ENCODE results near the gene GOLGA6L9.
"Not testable (repeated sequence)": the region's sequence is repeated elsewhere in the genome, so short reads cannot be mapped to it uniquely, and the experiment has no call there.

The GOLGA6L9 gene, protein sequence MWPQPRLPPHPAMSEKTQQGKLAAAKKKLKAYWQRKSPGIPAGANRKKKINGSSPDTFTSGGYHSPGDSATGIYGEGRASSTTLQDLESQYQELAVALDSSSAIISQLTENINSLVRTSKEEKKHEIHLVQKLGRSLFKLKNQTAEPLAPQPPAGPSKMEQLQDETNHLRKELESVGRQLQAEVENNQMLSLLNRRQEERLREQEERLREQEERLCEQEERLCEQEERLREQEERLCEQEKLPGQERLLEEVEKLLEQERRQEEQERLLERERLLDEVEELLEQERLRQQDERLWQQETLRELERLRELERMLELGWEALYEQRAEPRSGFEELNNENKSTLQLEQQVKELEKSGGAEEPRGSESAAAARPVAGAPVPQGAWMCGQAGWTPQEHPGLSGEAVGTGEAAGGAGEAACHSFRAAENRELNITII

GRCh38 chr15:82429693-82430092 lies at the start of gene GOLGA6L9:
Gene GOLGA6L9 (plus strand): TSS chr15:82429816. CDS start chr15:82430080, 264 bp downstream.
- not testable (repeated sequence) for DNase-seq (ENCODE audit: low read depth)

- not testable (repeated sequence) for DNase-seq (ENCODE audit: low read depth)
Observed at GRCh38 chr15:82381330-82381955, 48.2 kb upstream of the GOLGA6L9 start.

DNA sequence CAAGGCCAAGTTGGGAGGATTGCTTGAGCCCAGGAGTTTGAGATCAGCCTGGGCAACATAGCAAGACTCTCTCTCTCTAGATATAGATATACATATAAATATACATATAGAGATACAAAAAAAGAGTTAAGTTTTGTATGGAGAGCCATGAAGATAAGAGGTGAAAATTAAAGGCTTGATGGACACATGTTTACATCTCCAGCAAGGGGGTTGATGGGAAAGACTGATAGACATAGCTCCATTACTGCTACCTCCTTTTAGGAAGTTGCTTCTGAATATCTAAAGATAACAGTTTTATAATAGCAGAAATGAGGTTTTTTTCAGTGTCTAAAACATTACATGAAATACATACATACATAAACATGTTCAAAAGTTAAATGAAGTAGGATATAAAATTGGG lies 42.4 kb upstream of the GOLGA6L9 start:
- DNase-seq (ENCODE audit: low read depth): not testable (repeated sequence)

DNA sequence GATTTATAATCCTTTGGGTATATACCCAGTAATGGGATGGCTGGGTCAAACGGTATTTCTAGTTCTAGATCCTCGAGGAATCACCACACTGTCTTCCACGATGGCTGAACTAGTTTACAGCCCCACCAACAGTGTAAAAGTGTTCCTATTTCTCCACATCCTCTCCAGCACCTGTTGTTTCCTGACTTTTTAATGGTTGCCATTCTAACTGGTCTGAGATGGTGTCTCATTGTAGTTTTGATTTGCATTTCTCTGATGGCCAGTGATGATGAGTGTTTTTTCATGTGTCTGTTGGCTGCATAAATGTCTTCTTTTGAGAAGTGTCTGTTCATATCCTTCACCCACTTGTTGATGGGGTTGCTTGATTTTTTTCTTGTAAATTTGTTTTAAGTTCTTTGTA lies 39.5 kb upstream of the GOLGA6L9 start:
- not testable (repeated sequence) for DNase-seq (ENCODE audit: low read depth)

- DNase-seq (ENCODE audit: low read depth): not testable (repeated sequence)
Observed at GRCh38 chr15:82392077-82392476, 37.5 kb upstream of the GOLGA6L9 start.

DNA sequence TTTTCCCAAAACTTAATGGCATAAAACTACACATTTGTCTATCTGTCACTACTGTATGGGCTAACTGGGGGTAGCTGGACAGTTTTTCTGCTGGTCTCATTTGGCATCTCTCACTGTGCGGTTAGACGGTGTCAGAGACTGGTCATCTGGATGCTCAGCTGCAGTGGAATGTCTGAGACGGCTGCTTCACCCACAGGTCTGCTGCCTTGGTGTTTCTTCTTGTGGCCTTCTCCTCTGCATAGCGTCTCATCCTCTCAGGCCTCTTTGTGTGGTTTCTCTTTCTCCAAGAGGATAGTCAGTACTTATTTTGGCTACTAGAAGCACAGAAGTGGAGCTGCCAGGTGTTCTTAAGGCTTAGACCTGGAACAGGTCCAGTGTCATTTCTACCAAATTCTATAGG lies 35.9 kb upstream of the GOLGA6L9 start:
- no peak for DNase-seq (ENCODE audit: low read depth)

DNA sequence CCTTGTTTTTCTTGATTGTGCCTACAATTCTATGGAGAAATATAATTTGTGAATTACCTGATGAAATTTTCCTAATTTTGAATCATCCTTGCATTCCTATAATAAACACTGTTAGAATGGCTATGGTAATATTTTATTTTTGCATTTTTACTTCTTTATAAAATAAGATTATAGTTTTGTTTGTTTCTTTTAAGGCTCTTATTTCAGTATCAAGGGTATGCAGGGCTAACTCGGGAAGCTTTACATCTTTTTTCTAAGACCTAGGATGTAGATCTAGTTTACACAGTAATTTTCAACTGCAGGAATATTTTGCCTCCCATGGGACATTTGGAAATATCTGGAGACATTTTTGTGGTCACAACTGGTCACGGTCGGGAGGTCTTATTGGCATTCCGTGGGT lies 33.8 kb upstream of the GOLGA6L9 start:
- DNase-seq (ENCODE audit: low read depth): not testable (repeated sequence)

DNA sequence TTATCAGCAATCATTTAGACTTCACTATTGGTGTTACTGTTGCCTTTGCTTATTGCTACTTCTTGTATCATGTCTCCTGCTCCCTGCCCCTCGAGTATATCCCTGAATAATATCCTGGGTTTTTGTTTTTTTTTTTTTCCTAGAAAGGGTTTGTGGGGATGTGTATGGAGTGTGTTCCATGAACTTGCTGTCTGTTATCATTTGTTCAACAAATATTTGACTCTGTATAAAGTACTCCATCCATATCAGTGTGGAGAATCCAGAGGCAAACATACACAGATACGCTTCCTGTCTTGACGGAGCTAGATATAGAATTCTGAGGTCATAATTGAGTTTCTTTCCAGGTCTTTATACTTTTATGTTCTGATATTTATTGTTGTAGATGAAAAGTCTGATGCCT lies 31.8 kb upstream of the GOLGA6L9 start:
- DNase-seq (ENCODE audit: low read depth): no peak

- no peak for DNase-seq (ENCODE audit: low read depth)
Observed at GRCh38 chr15:82398785-82399184, 30.8 kb upstream of the GOLGA6L9 start.

- DNase-seq (ENCODE audit: low read depth): not testable (repeated sequence)
Observed at GRCh38 chr15:82399366-82400103, 30.1 kb upstream of the GOLGA6L9 start.

GRCh38 chr15:82401918-82402317 lies 27.7 kb upstream of the GOLGA6L9 start:
- not testable (repeated sequence) for DNase-seq (ENCODE audit: low read depth)

DNA sequence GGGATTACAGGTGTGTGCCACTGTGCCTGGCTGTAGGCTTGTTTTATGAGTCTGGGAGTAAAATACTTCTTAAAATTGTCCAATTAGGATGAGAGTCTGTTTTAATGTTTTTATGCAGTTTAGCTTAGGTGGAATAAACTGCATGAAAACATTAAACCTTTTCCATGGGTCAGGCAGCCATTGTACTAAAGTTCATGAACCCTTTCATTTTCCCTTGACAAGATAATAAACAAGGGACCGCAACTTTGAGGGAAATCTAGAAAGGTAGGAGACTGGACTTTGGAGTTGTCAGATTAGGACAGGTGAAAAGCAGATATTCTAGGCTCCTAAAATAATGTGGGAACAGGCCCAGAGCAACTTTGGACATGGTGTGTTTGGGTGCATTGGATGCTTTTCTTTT lies 27.3 kb upstream of the GOLGA6L9 start:
- not testable (repeated sequence) for DNase-seq (ENCODE audit: low read depth)

GRCh38 chr15:82406211-82406610 lies 23.4 kb upstream of the GOLGA6L9 start:
- not testable (repeated sequence) for DNase-seq (ENCODE audit: low read depth)

- not testable (repeated sequence) for DNase-seq (ENCODE audit: low read depth)
Observed at GRCh38 chr15:82410306-82410705, 19.3 kb upstream of the GOLGA6L9 start.

GRCh38 chr15:82411595-82411994 lies 18.0 kb upstream of the GOLGA6L9 start:
- DNase-seq (ENCODE audit: low read depth): not testable (repeated sequence)

GRCh38 chr15:82414525-82415191 lies 15.0 kb upstream of the GOLGA6L9 start:
- DNase-seq (ENCODE audit: low read depth): not testable (repeated sequence)

DNA sequence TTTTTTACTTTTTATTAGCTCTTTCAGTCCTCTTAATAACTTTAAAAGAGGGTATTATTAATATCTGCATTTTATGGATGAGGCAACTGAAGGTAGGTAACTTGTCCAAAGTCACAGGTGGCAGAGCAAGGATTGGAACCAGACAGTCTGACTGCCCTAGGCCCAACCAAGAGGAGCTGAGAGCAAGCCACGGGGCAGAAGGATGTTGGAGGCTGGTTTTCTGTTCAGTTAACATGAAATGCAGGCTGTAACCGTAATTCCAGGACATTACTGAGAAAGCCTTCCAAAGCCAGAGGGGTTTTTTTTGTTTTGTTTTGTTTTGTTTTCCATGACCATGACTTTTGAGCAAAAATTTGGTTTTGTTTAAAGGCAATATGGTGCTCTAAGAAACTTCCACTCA lies 9.1 kb upstream of the GOLGA6L9 start:
- DNase-seq (ENCODE audit: low read depth): not testable (repeated sequence)

- not testable (repeated sequence) for DNase-seq (ENCODE audit: low read depth)
Observed at GRCh38 chr15:82420966-82421365, 8.7 kb upstream of the GOLGA6L9 start.

- not testable (repeated sequence) for DNase-seq (ENCODE audit: low read depth)
Observed at GRCh38 chr15:82427117-82427516, 2.5 kb upstream of the GOLGA6L9 start.

DNA sequence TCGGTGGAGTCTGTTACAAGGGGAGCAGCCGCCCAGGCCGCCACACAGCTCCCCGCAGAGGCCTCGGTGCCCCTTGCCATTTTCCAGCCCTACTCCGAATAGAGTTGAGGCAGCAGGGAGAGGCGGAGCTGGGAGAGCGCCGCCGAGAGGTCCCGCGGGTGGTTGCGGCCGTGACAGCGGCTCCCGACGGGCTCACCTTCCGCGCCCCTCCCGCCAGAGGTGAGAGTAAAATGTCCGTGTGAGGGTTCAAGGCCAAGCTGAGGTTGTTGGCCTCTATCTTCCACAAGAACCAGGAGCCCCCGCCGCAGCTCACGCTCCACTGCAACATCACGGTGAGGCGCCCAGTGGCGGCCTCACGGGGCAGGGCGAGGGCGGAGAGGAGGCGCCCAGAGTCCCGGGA lies 15.8 kb downstream of the GOLGA6L9 start:
- peak; percentile 4 for DNase-seq (ENCODE audit: low read depth)

DNA sequence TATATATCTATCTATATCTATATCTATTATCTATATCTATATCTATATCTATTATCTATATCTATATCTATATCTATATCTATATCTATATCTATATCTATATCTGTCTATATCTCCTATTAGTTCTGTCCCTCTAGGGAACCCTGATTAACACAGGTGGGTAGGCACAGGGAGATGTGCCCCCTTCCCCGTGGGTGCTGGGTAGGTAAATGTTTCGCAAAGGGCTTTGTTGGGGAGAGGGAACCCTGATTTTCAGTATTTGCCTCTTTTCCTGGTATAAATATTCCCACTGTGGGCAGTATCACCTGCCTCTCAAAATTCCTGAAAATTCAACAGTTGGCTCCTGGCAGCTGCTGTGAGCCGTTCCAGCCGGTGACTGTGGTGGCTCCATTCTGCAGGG lies 27.7 kb downstream of the GOLGA6L9 start:
- not testable (repeated sequence) for DNase-seq (ENCODE audit: low read depth)

DNA sequence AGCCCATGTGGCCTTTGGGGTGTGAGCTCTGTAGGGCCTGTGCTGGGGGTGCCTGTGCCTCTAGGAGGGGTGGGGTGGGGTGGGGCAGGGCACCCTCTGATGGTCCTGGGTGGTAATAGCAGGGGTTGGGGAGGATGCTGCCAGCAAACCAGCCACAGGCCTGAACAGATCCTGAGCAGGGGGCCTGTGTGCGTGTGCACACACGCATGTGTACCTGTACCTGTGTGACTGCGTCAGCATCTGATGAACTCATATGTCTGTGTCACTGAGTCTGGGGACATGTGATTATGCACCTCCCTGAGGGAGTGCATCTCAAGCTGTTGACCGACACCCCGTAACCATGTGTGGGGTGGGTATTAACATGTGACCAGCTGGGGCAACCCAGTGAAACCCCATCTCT lies 36.0 kb downstream of the GOLGA6L9 start:
- not testable (repeated sequence) for DNase-seq (ENCODE audit: low read depth)

Data from T-helper 22 cell (primary cell).